Stimulated activated CD8-positive, alpha-beta memory T cell treated with anti-CD3 and anti-CD28 coated beads, Interleukin-12 subunit alpha, Interleukin-12 subunit beta, amount 100 ng/mL, for 1 hour (primary cell): ENCODE measurements around the gene ATP5ME.
"Not testable (repeated sequence)": the region's sequence is repeated elsewhere in the genome, so short reads cannot be mapped to it uniquely, and the experiment has no call there.

ENCODE experiments used
- DNase-seq: peaks from one replicate; pipeline ENCODE4 v3.0.0-alpha.2; 2020; ENCODE audit warnings: low read depth

Gene ATP5ME

DNA sequence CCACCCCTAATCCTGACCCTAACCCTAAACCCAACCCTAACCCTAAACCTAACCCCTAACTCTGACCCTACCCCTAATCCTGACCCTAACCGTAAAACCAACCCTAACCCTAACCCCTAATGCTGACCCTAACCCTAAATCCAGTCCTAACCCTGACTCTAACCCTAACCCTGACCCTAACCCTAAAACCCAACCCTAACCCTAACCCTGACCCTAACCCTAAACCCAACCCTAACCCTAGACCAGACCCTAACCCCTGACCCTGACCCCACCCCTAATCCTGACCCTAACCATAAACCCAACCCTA, 30.8 kb upstream of the ATP5ME start:
- no peak for DNase-seq

DNA sequence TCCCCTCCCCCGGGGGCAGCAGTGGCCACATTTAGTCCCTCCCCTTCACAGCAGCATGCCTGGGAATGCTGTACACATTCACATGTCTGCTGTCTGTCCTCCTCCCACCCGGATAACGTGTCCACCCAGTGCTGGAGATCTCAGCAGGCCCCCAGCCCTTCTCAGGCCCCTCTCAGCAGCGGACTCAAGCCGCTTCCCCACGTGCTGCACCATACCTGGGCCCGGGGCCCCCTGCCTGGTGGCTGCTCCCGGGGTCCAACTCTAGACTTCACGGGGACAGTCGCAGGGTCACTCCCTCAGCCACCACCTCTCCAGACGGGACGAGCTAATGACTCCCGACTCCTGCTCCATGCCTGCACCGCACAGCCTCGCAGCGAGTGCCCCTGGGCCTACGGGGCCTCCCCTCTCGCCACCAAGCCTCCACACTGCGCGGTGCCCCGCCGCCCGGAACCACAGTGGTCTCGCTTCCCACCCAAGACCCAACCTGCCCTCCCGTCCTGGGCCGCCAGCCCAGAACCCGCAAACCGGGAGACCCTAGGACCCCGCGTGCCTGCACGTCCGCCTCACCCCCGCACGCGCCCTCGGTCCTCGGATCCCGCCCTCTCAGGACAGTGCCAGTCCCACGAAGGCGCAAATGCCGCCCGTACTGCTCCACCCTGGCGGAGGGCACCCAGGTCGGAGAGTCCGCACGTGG, 30.3 kb upstream of the ATP5ME start:
- no peak for DNase-seq

DNA sequence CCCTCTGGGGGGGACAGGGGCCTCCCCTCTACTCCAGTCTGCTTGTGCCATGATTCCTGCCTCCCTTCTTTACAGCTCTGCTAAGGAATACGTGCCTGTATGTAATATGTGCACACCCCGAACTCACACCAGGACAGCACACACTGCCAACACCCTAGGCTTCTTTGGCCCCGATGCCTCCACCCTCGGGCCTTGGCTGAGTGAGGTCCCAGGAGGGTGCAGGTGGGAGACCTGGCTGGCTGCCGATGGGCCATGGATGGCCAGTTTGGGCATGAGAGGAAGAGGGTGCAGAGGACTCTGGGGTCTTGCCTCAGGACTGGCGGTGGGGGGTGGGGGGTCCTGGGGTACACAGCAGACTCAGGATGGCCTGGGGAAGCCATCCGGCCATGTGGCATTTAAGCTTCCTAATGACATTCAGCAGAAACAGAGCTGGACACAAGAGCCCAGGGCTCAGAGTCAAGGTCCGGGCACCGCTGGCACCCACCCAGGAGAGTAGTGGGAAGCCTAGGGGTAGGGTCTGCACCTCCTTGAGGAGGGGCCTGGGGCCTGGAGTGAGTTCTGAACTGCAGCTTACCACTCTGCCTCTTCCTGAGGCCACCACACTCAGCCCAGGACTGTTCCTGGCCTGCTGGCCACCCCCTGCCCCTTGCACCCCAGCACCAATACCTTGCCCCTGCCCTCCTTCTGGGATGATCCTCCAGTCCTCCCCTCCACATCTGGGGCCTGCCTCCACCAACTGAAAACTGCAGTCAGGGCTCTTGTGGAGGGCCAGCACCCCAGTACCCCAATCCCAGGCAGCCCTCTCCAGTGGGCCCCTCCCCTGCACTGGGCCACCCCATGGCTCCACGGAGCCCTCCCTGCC, 29.5 kb upstream of the ATP5ME start:
- no peak for DNase-seq

DNA sequence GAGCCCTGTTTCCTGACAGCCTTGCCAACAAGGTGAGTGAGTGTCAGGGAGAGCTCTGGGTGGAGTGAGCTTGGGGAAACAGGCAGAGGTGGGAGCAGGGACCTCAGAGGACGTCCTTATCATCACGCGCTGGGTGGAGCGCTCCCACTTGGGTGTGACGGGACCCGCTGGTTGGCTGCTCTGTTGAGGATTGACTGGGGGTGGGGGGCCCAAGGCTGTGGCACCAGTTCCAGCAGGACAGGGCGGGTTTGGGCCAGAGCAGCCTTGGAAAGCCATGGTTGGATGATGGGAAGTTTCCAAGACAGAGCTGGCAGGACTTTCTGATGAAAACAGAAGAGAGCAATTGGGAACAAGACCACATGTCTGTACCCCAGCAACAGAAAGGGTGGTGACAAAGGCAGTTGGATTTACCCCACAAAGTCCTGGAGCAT, 28.6 kb upstream of the ATP5ME start:
- no peak for DNase-seq

DNA sequence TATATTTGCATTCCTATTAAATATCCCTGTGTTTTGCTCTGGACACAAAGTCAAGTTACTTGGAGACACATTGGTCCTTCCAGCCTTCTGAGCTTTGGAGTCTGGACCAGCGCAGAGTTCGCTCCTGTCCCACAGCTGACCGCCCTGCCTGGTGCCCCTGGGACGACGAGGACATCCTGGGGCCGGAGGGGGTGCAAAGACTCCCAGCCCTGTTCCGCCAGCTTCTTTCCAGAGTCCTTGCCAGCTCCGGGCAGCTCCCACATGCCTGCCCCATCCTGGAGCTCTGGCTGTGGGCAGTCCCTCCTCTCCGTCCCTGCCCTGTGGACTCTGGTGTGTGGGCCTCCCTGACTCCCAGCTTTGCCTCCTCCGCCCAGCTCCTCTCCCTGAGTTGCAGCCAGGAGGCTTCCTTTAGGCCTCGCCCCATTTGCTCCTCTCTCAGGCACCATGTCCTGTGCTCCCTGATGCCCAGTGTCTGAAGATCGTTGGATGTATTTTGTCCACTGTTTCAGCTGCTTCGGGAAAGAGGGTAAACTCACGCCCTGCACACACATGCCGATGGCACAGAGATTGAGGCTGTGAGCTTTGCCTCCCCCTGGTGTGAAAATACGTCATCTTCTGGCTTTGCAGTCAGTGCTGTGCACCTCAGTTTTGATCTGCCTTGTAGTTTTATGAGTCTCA, 26.6 kb upstream of the ATP5ME start:
- DNase-seq = no peak

DNA sequence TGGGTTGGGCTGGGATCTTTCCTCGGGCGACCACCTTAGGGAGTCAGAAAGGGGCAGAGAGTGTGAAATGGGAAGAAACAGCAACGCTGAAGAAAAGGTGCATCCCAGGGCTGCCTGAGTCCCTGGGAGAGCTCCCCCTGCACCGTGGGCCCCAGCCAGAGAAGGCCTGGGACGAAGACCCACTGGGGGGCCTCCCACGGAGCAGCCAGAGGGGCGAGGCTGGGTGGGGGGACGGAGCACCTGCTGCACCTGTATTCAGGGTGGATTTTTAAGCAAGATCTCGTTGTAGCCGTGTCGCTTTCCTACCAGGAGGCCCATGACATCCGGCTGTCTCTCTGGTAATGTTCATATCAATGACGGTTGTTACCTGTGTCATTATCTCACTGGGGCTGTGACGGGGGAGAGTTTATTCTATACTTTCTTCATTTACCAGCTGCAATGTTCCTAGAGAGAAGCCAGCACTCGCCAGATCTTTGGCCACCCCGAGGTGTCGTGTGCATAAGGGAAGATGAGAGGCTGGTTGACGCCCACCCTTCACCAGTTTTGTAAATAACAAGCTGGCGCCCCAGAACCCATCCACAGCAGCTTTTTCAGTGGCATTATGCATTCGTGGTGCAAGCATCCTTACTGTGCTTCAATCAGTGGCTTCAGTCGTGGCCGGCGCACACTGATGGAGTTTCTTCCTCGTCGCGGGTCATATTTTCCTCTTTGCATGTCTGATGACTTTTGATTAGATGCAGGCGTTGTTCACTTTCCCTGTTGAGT, 25.9 kb upstream of the ATP5ME start:
- DNase-seq = no peak

DNA sequence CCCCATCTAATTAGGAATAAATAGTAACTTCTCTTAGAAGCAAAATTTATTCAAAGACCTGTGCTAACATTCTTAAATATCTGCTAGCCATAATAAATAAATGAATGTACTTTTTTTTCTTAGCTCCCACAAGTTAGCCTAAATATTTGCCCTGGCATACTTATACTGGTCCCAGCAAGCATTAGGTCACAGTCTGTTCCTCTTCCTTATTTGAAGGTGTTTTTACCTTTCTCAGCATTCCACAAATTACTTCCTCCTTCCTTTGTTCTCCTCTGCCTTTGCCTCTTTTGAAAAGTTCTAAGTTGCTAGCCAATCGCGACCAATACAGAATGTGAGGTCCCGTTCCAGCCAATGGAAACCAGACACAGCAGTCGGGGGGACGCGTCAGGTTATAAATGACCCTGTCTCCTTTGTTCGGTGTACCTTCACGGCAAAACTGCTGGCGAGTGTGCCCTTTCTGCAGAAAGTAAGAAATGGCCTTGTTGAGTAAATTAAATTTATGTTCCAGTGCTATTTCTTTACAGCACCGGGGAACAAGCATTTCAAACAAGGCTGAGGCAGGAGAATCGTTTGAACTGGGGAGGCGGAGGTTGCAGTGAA, 20.4 kb upstream of the ATP5ME start:
- not testable (repeated sequence) for DNase-seq

DNA sequence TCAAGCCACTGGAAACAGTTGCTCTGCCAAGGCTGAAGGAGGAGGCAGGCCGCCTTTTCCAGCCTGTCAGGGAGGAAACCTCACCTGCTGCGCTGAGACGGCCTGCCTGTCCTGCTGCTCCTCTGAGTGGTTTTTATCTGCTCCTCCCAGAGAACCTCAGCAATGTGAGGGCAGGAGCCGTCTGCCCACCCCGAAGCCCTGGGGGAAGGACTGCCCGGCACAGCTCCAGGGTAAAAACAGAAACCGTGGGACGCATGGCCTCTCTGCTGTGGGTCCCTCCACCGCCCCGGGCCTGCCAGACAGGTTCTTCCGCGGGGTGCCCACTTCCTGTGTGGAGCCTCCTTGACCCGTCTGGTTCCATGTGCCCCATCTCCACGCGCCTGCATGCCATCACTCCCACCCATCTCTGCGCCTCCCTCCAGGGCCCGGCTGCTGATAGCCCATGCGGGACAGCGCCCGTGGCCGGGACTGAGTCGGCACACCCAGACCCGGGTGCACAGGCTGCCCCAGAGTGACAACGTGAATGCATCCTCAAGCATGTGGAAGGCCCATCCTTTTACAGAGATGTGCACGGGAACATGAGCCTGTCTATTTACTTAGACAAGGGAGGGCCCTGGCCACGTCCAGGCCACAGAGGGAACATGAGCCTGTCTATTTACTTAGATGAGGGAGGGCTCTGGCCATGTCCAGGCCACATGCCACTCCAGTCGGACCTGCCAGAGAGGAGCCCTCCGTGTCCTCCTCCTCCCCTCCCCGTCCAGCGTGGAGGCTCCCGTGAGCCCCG, 18.9 kb upstream of the ATP5ME start:
- no peak for DNase-seq

DNA sequence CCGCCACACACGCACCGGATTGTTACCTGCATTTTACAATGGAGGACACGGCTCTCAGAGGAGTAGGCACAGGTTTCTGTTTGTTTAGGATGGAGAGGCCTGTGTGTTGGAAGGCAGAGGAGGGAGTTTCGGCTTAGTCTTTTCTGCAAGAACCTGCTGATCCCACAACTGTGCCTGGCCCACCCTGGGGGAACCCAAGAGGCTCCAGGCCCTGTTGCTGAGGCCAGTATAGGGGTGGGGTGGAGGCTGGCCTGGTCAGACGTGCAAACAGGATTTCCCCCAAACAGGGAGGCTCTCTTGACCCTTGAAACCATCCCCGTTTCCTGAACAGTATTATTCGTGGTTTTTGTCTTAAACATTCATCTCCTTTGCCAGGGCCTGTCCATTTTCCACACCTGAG, 15.6 kb upstream of the ATP5ME start:
- DNase-seq = no peak

DNA sequence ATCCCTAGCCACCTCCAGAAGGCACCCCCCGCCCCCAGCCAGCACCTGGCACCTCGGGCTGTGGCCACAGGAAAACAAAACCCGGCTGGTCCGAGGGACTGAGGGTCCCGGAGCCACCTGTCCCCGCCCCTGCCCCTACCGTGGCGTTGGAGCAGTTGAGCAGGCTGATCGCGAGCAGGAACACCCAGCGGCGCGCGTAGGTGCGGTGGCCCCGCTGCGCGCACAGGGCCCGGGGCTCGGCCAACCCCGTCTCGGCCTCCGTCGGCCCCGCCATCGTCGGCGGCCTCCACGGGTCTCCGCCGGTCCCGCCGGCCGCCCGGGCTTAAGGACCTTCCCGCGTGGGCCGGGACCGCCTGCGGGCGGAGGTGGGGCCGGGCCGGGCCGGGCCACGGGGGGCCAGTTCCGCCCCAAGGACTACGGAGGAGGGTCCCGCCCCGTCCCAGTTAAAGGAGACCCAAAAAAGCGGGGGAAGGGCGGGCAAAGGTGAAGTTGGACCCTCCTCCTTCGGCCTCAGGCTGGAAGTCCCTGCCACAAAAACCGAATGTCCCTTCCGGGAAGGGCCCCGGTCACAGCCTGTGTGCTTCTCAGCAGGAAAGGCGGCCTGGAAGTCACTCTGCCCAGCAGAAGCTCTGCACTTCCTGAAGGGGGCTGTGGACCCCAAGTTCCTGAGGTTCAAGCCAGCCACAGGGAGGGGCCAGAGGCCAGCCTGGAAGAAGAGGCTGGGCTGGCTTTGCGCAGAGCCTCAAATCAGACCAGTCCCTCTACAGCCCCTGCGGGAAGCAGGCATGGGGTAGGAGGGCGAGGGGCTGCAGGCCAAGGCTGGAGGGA, 15.0 kb upstream of the ATP5ME start, which contains the start of gene SLC49A3:
TSS of gene SLC49A3 (minus strand) at position 298 of the 828 bp plus-strand sequence. CDS start at position 274, 24 bp downstream.
- no peak for DNase-seq

DNA sequence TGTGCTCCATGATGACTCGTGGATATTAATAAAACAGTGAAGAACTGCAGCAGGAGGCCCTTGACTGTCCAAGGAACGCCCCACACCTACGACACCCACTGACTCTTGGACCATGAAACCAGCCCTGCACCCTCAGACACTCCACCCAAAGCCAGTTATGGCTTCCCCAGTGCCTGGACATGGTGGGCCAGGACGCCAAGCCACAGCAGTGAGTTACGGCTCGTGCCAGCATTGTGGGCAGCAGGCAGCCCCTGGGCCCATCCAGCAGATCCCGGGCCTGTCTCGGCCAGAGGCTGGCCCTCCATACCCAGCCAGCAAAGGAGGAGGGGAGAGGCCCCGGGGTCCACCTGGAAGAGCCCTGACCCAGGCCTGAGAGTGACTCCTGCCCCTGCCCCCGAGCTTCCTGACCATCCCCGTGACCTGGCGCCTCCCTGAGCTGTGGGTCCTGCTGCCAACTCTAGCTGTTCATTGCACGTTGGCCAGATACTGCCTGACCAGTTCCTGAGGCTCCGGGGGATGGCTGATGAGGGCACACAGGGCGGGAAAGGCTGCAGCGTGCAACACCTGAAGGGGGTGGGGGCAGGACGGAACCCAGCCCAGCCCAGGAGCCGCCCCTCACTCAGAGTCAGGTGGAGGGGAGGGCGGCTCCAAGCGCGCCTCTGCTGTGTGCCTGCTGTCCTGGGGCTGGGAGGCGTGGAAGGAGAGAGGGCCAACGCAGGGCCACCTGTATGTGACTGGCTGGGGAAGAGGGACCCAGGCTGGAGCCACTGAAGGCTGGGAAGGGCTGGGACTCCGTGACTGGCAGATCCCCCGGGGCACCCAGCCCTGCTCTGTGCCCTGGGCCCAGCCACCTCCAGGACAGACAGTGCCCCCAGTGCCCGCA, 14.1 kb upstream of the ATP5ME start:
- no peak for DNase-seq

DNA sequence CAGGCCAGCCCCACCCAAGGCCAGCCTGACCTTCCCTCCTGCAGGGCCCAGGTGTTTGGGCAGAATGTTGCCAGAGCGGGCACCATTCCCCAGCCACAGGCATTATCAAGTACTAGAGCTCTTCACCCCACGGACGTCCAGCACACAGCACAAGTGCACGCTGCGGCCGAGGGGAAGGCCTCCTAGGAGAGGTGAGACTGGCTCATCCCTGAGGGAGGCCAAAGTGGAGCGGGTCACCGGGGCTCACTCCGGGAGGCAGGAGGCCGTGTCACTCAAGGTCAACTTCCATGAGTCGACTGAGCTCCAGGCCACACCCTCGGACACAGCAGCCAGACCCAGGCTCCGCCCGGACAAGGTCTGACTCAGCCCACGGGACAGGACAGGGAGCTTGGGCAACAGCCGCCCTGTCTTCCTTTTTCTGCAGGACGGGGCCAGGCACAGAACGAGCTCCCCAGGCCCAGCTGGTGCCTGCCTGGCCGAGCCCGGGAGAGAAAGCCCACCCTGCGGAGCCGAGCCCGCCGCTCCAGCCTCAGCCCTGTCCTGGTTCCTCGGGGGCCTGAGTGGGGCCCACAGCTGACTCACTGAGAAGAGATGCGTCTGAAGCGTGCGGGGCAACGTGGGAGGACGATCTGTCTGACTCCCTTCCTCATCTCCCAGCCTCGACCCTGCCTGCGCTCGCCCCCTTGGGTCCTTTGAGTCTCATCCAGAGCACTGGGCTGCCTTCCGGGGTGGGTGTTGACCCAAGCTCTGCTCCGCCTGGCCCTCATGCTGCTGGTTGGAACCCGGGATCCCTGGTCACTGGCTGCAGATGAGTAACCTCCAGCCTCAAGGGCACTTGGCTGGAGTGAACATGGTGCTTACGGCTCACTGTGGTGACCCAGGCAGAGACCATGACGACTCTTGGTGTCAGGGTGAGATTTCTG, 13.2 kb upstream of the ATP5ME start:
- no peak for DNase-seq

DNA sequence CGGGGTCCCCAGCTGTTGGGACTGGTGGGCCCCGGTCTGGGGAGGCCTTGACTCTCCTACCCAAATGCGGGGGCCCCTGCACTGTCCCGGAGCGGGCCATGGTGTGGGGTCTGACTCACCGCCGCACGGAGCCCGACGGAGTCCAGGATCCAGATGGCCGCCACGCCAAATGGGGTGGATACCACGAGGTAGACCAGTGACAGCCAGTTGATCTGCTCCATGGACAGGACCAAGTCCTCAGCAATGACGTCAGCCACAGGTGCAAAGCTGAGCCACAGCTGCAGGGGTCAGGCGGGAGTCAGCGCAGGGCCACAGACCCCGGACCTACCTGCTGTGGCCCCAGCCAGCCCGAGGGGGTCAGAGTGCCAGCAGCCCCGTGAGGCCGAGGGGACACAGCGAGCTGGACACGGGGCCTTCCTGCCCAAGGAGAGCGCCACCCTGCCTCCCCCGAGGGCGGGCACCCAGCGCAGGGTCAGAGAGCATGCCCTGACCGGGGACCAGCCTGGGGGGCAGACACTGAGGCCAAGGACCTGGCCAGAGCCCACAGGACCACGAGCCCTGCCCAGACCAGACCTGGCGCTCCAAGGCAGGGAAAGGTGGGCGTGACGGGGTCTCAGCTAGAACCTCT, 12.5 kb upstream of the ATP5ME start:
- DNase-seq = no peak

DNA sequence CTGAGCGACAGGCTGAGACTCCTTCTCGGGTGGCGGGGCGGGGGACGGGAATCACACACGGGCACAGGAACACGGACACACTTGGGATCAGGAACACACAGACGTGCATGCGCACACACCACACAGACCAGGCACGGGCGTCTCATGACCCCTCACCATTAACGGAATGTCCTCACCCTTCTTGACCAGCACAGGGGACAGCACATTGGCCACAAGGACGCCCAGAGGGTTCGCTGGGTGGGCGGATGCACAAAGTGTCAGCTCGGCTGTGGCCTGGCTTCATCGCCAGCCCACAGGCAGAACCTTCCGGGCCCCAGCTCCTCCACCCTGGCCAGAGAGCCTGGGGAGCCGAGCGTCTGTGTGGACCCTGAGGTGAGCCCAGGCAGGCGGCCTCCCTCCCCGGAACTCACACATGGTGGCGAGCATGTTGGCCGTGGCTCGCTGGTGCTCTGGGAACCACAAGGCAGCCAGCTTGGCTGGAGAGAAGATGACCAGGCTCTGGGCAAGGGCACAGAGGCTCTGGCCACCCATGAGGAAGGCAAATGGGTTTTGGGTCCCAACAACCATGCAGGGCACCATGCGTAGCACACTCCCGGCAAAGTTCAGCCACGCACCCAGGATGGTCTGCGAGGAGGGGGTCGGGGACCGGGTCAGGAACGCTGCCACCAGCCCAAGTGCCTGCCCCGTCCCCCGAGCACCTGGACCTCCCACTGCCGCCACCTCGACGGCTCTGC, 11.8 kb upstream of the ATP5ME start:
- DNase-seq = no peak

DNA sequence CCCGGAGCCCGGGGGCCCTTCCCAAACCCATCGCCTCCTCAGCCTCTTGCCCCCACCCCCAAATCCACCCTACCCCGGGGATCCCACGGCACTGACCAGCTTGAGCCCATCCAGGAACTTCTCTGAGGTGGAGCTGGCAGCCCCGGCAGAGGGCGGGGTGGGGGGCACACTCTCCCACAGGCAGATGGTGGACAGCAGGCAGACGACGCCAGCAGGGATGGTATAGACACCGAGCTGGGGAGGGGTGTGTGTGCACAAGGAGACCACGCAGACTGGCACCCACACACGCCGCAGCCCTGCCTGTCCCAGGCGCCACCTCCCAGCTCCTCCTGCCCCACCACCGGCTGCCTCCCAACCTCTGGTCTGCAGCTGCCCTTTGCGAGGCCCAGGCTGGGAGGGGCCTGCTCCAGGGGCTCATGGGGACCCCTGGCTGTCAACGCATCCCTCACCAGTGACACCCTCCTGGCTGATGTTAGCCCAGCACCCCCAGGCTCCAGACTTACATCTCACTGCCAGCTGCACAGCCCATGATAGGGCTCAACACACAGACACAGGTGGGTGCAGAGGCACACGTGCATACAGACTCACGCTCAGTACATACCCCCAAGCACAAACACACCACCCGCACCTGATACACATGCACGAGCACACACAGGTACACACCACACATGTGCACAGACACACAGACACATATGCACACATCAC, 10.7 kb upstream of the ATP5ME start:
- DNase-seq = no peak

DNA sequence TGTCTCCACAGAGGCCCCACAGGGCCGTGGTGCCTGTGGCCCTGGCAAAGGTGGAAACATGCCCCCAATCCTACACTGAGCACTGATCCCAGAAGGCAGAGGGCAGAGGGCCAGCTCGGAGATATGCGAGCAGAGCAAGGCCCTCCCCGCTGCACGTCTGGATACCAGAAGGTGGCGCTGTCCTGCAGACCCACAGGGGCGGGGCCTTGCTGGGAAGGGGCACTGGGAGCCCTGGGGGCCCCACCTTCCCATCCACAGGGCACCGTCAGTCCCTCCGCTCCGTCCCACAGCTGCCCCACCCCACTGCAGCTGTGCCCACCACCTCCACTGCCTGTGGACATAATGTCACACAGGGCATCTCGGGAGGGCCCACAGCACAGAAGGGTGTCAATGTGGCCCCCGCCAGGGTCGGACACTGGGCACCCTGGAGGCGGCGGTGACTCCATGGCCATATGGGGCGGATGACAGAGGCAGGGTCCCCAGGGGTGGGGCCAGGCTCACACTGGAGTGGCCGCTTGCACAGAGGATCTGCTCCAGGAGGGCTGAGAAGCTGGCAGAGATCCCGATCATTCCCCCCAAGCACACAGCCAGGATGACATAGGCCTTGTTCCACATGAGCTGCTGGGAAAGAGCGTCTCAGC, 10.0 kb upstream of the ATP5ME start:
- no peak for DNase-seq
